WERI-Rb-1 (cell line): ENCODE data around the gene HIRA.

Experiments used
- DNase-seq: peaks from one replicate; pipeline ENCODE4 v3.0.0-alpha.2; 2020
- H3K27ac ChIP-seq: fragments of 250-450 bp; sonication (Bioruptor Pico); 2 replicates; pipeline ENCODE4 v1.5.1; 2020; ENCODE audit warnings: mild to moderate bottlenecking, moderate library complexity
- H3K27me3 ChIP-seq: fragments of 250-450 bp; sonication (Bioruptor Pico); 2 replicates; pipeline ENCODE4 v1.5.1; 2021; ENCODE audit warnings: mild to moderate bottlenecking, low read depth, moderate library complexity; ENCODE audit not compliant: insufficient read depth, severe bottlenecking
- H3K36me3 ChIP-seq: fragments of 250-450 bp; sonication (Bioruptor Pico); 2 replicates; pipeline ENCODE4 v1.5.1; 2020; ENCODE audit warnings: mild to moderate bottlenecking, moderate library complexity
- H3K4me3 ChIP-seq: 2 replicates; pipeline ENCODE4 v1.5.1; 2011; ENCODE audit warnings: low read depth, mild to moderate bottlenecking, control low read depth, low read length
- H3K9me3 ChIP-seq: fragments of 250-450 bp; sonication (Bioruptor Pico); 2 replicates; pipeline ENCODE4 v1.5.1; 2021; ENCODE audit warnings: mild to moderate bottlenecking, moderate library complexity; ENCODE audit not compliant: severe bottlenecking
- CTCF ChIP-seq: IDR thresholded peaks from 2 replicates; pipeline ENCODE4 v1.5.1; 2011; ENCODE audit warnings: low read depth, mild to moderate bottlenecking, control low read depth, inconsistent platforms, low read length

HIRA gene

DNA sequence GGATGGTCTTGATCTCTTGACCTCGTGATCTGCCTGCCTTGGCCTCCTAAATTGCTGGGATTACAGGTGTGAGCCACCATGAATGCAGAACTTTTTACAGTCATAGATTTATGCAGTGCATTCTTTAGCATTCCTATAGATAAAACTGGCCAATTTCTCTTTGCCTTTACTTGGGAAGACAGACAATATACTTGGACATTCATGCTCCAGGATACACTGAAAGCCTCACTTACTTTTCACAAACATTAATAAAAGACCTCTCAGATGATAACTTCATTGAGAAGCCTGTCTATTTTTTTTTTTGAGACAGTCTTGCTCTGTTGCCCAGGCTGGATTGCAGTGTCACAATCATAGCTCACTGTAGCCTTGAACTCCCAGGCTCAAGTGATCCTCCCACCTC, 127.7 kb downstream of the HIRA start:
- no peak overlapping the region for H3K27ac ChIP-seq
- no peak for TF ChIP-seq CTCF
- peaks cover 3% of the 10 kb centered on the region for H3K9me3 ChIP-seq
- H3K4me3 ChIP-seq: no peak overlapping the region
- no peaks in the 10 kb centered on the region for H3K36me3 ChIP-seq
- H3K27me3 ChIP-seq: no peaks in the 10 kb centered on the region
- no peak for DNase-seq

DNA sequence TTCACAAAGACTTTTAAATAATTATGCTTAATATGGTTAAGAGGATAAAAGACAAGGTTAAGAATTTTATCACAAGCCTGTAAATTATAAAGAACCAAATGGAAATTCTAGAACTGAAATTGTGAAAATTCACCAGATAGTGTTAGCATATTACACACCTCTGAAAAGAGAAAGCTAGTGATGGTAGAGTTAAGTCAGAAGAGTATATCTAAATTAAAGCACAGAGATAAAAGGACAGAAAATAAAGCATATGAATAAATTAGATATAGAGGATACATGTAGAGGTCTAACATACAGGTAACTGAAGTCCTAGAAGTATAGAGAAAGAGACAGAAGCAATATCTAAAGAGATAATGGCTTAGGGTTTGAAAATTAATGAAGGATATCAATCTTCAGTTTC, 135.8 kb downstream of the HIRA start:
- no peaks in the 10 kb centered on the region for H3K9me3 ChIP-seq
- no peak overlapping the region for H3K27ac ChIP-seq
- no peak overlapping the region for H3K4me3 ChIP-seq
- no peak for DNase-seq
- H3K36me3 ChIP-seq: no peaks in the 10 kb centered on the region
- no peak for TF ChIP-seq CTCF
- no peaks in the 10 kb centered on the region for H3K27me3 ChIP-seq

GRCh38 chr22:19292458-19293230, 138.9 kb downstream of the HIRA start:
- DNase-seq: no peak

DNA sequence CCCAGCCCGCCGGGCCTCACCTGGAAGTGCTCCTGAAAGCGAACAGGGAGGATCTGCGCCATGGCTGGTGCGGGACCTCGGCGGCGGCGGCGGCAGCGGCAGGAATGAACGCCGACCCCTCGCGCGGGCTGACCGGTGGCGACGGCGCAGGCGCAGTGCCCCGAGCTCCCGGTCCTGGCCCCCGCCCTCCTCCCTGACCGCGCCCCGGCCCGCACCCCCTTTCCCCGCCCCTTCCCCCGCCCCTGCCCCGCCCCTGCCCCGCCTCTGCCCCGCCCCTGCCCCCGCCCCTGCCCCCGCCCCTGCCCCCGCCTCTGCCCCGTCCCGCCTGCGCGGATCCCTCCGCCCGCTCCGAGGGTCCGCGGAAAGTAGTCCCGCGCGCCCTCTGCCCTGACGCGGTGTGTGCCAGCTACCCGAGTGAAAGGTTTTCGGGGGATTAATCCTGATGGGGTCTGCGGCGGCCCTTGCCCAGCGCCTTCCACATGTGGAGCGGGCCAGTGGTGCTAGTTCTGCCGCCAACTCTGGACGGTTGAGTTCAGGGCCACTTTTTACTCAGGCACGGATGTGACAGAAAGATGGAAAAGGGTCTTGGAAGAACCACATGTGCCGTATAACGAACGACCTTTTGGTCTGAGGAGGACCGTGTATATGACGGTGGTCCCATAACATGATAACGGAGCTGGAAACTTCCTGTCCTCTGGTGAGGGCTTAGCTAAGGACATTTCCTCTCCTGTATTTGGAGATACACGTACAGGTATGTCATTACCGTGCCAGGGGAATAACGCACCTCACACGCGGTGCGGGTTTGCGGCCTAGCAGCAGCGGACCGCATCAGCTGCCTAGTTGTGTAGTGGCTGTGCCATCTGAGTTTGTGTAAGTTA, 139.7 kb downstream of the HIRA start, which contains the start of gene CLTCL1:
Gene CLTCL1 (minus strand): TSS at position 140 of the 878 bp plus-strand sequence. CDS start 78 bp downstream, at position 62.
- peak; percentile 83 for DNase-seq
- peak within 1 kb of the TSS; percentile 76 for H3K27ac ChIP-seq
- no peaks in the 10 kb centered on the region for H3K9me3 ChIP-seq
- H3K27me3 ChIP-seq: no peaks in the 10 kb centered on the region
- H3K36me3 ChIP-seq: no peaks in the 10 kb centered on the region; the same call in 1 of the 2 replicates
- peak within 1 kb of the TSS; percentile 87 for H3K4me3 ChIP-seq
- no peak for TF ChIP-seq CTCF

More at GRCh38 chr22:19292458-19293230, 138.9 kb downstream of the HIRA start:
- H3K27me3 ChIP-seq: no peaks in the 10 kb centered on the region
- peak overlapping the region; percentile 87 for H3K4me3 ChIP-seq
- H3K9me3 ChIP-seq: no peaks in the 10 kb centered on the region
- no peak overlapping the region; the same call in 1 of the 2 replicates for H3K27ac ChIP-seq
- no peak for TF ChIP-seq CTCF
- H3K36me3 ChIP-seq: no peaks in the 10 kb centered on the region; the same call in 1 of the 2 replicates

- H3K9me3 ChIP-seq: no peaks in the 10 kb centered on the region
- DNase-seq: peak; percentile 42
- peak overlapping the region; percentile 61 for H3K4me3 ChIP-seq
- H3K27ac ChIP-seq: peak overlapping the region; percentile 61
- 0 out of 2 replicates have a peak, but pooled peaks have one; percentile 13 for TF ChIP-seq CTCF
- no peaks in the 10 kb centered on the region for H3K27me3 ChIP-seq
- no peaks in the 10 kb centered on the region; the same call in 1 of the 2 replicates for H3K36me3 ChIP-seq
Observed at GRCh38 chr22:19291218-19291579, 140.3 kb downstream of the HIRA start.
